ENCODE measurements around the gene ZBTB7B. TPM values are rescaled to one million over a fixed set of nuclear protein-coding genes. Genes with fewer than 3 reads are reported as not detected.

The ZBTB7B gene
- total RNA-seq, 1 donor from 2014 or later = 36.5 TPM

DNA sequence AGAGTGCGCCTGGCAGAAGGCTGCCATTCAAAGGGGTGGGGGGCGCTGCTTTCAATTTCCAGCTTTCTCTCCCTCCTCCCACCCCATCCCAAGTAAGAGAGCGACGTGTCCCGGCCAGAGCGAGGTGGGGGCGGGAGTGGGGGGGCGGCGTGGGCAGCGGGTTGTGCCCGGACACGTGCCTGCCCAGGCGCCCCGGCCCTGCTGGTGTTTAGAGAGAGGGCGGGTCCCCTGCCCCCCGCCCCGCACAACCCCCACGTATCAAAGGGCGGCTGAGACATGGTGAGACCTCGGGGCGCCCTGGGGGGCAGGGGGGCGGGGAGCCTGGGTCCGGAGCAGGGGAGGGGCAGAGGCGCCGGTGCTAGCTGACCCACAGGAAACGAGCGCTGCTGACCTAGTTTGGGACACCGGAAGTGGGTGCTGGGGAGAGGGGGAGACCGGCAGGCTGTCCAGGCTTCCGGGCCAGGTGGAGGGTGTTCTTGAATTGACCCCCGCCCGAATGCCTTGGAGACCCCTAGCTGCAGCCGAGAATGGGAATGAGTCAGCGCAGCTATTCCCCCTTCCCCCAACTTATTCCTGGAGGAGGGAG, 1.3 kb downstream of the ZBTB7B start:
- no peak for DNase-seq (ENCODE audit: low read depth)

DNA sequence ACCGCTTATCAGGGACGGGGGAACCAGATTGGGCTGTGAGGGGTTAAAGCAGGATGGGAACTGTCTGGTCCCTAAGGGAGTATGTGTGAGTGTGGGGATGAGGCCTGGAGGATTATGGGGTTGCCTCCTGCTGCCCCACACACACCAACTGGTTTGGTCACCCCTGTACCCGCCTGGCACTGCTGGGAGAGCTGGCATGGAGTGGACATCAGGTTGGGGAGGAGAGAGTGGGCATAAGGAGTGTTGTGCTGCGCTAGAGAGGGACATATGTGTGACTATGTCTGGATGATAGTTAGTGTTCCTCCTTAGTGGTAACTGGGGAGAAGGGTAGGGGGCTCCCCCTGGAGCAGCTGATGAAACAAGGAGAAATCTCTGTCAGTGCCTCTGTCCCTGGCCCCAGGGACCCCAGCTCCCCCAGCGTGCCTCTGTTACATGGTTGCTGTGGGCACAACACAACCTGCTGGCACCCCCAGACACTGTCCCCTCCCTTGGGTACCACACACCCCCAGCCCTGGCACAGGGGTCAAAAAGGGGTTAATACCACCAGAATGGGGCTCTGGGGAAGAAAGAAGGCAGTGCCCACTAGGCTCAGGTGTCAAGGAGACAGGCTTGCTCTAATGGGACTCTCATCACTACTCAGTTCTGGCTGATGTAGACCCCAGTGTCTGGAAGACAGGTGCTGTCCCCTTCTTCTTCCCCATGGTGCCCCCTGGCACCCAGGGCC, 1.9 kb downstream of the ZBTB7B start:
- DNase-seq (ENCODE audit: low read depth) = no peak

- DNase-seq (ENCODE audit: low read depth) = peak; percentile 59
These were observed 2.7 kb downstream of the ZBTB7B start for GRCh38 chr1:155005076-155006011.

DNA sequence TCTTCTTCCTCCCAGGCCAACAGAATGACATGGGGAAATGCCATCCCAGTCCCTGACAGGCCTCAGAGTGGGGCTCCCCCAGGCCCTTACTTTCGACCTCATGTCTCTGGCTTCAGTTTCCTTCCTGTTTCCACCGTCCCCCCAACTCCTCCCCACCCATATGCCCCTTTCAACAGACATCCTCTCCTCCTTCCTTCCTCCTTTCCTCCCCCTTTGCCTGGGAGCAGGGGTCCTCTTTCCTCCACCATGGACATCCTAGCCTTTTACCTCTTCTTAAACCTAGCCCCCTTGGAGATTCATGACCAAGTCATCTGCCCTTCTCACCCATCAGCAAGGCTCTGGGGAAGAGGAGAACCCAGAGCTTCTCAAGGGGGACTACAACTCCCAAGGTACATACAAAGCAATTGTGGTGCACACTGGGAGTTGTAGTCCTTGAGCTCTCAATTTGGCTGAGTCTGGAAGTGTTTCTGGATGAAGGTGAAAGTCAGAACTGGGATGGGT, 4.0 kb downstream of the ZBTB7B start:
- DNase-seq (ENCODE audit: low read depth) = no peak

DNA sequence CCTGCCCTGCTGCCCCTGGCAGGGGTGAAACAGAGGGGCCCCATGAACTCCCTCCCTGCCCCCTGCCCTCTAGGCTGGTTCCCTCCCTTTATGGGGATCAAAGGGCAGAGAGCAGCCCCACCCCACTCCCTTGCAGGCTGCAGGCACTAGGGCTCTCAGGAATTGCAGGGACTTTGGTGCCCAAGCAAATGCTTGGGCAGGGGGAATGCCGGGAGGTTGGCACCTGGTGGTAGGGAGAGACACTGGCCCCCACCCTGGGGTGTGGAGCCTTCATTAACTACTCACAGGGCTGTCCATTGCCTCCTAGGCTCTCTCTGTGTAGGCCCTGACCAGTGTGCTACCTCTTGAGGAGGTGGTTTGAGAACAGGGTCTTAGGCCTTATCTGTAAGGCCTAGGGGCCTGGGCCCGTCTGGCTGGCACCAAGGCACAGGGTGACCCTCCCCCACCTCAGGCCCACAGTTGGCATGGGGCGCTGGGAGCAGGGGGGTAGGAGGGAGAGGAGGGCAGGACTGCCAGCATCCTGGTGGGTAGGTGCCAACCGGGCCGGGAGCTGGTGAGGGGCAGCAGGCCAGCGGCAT, 4.7 kb downstream of the ZBTB7B start:
- no peak for DNase-seq (ENCODE audit: low read depth)

DNA sequence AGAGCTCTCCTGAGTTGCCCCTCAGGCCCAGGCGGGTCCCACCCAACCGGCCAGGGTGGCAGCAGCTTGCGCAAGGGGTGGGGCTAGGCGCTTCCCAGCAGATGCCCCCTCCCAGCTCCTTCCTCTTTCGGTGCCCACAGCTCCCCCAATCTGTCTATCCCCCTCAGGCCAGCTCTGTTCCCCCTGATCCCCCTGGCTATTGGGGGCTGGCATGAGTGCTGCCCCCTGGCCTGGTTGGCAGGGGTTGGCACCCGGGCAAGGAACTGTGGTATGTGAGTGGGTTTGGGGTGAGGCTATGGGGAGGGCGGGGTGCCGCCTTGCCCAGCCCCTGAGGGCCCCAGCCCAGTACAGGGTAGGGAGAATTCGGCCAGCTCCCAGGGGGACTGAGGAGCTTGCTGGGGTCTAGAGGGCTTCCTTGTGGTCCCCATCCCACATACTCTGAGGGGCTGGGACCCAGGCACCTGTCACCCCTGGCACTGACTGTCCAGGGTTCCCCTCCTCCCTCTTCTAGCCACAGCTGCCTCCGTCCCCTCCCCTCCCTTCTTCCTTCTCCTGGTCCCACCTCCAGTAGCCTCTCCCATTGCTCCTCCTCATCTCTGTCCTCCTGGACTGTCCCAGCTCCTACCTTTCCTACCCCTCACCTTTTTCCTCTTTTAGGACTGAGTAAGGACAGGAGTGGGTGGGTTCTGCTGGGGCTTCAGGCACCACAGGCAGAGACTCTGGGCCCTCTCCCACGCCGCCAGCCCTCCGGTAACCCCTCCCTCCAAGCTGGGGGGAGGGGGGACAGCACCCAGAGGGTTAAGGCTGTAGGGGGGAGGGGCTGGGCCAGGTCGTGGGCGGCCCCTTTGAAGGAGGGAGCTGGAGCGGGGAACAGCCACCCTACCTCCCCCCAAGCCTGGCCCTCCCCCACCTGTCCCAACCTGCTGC, 5.7 kb downstream of the ZBTB7B start:
- no peak for DNase-seq (ENCODE audit: low read depth)

DNA sequence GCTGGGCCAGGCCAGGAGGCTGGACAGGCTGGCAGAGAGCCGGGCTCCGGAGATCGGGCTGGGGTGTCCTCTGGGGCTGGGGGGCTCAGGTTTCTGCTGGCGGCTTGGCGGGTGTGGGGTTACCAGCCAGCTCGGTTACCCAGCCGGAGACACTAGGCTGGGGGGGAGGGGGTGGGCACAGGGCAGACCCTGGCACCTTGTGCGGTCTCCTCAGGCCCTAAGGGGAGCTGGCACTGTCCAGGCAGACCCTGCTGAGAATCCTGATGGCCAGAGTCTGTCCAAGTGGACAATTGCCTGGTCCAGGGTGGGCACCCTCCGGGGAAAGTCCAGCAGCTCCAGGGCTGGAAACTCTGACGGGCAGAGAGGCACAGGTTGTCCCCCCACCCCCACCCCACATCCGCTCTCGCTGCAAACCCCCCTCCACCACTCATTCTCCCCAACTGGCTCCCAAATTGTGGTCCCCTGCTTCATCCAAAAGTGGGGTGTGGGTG, 6.7 kb downstream of the ZBTB7B start:
- no peak for DNase-seq (ENCODE audit: low read depth)

DNA sequence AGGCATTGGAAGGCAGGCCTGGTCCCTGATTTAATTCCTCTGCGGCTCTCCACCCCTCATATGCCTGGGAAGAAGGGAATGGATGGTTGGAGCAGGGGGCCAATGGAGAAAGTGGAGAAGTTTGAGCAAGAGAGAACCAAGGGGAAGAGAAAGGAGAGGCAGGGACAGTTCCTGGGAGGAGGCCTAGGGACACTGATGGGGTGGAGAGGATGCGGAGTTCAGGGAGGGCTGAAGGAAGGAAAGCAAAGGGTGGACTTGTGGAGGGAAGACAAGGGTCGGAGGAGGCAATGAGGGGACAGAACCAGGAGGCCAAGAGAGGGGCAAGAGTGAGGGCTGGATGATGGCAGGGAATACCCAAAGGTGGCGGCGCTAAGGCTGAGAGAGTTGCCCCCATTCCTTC, 7.1 kb downstream of the ZBTB7B start:
- no peak for DNase-seq (ENCODE audit: low read depth)

DNA sequence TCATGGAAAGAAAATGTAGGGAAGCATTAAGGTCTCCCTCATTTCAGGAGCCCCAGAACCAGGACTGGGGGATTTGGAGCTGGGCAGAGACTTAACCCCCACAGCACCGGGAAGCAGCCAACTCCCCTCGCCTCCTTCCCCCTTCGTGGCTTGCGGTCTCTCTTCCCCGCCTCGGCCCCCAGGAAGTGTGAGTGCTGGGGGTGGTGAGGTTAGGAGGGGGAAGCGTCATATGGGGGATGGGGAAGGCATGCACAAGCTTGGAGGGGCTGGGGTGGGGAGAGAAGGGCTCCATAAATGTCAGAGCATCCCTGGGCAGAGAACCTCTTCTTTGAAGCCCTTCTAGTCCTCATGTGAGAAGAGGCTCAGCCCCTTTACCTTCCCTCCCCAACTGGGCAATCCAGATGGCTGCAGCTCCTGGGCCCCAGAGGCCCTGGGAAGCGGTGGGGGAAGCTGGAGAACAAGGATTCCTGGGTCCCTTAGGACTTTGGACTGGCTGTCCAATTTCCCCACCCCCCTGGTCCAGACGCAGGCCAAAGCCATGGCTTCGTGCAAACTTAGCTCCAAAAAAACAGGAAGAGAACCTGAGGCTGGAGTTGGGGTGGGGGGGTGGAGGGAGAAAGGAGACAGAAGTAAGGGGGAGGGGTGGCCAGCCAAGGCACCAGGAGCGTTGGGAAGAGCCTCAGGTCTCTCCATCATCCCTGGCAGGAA, 7.8 kb downstream of the ZBTB7B start:
- no peak for DNase-seq (ENCODE audit: low read depth)

GRCh38 chr1:155011004-155011416, 8.4 kb downstream of the ZBTB7B start:
- no peak for DNase-seq (ENCODE audit: low read depth)

- DNase-seq (ENCODE audit: low read depth) = no peak
These were observed 8.9 kb downstream of the ZBTB7B start for GRCh38 chr1:155011437-155012025.

- peak; percentile 52 for DNase-seq (ENCODE audit: low read depth)
These were observed 9.5 kb downstream of the ZBTB7B start for GRCh38 chr1:155012026-155012546.

DNA sequence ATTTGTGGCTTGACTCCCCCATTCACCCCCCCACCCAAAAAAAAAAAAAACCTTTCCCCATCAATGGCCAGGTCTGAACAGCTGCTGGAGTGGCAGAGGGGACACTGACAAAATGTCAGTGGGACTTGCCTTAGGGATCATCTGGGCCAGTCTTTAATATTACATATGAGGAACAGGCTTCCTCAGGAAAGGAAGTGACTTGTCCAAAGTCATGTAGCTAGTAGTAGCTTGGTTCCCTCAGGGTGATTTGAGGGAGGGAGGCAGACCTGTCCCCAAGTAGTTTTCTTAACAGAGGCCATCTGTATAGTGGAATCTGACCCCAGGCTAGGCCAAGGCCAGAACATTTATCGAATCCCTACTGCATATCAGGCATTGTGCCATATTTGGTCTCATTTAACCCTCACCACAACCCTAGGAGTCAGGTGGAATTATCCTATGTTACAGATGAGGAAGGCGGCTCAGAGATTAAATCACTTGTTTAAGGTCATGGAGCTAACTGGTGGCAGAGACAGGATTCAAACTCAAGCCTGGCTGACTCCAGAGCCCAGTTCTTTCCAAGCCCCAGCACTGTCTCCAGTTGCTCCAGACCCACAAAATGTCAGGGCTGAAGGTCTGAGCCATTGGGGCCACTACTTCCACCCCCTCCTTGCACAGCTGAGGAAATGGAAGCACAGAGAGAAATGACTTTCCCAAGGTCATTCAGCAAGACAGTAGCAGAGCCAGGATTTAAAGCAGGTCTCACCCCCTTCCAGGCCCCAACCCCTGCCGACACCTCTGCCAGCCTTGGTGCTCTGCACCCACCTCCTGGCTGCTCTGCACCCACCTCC, 10.4 kb downstream of the ZBTB7B start:
- DNase-seq (ENCODE audit: low read depth) = no peak

- no peak for DNase-seq (ENCODE audit: low read depth)
These were observed 11.0 kb downstream of the ZBTB7B start for GRCh38 chr1:155013632-155014031.

GRCh38 chr1:155014709-155015508, 12.3 kb downstream of the ZBTB7B start:
- no peak for DNase-seq (ENCODE audit: low read depth)

- DNase-seq (ENCODE audit: low read depth) = no peak
These were observed 13.1 kb downstream of the ZBTB7B start for GRCh38 chr1:155015527-155016230.

GRCh38 chr1:155016231-155016831, 13.7 kb downstream of the ZBTB7B start:
- DNase-seq (ENCODE audit: low read depth) = no peak

Data from renal cortical epithelial cell (primary cell).